Measurements from ENCODE around the gene BUB3. TPM values are rescaled to one million over a fixed set of nuclear protein-coding genes. Genes with fewer than 3 reads are reported as not detected.
A peak's percentile ranks its signal among the peaks of the same experiment; 100 is the strongest.

Gene BUB3
- total and polyA plus RNA-seq, 2 of the 13 experiments (the other 11 are each of a cell fraction or from before 2014, with no cell fraction given), result 174 to 188 TPM

DNA sequence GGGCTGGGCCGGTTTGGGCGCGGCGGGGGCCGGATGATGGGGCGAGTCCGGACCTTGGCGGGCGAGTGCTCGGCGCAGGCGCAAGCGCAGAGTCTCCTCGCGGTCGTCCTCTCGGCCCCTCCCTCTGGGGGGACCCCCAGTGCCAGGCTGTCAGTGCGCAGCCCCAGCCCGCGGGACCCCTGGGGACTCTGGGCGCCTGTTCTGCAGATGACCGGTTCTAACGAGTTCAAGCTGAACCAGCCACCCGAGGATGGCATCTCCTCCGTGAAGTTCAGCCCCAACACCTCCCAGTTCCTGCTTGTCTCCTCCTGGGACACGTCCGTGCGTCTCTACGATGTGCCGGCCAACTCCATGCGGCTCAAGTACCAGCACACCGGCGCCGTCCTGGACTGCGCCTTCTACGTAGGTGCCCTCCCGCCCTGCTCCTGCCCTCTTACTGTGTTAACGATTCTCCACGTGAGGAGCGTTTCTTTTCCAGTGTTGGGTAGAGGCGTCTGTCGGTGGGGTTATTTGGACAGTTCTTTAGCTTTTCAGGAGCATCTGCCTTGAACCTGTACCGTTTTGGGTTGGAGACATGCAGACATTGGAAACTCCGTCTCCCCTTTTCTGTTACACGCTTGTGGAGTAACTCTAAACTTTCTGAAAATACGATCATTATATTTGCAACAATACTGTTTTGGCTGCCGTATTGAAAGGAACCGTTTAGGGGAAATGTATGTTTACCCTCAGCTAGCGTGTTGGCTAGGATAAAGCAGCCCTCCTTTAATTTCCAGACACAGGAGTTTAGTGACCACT is 706 bp downstream of the BUB3 start (continued):
- TF ChIP-seq, protein P1, sequence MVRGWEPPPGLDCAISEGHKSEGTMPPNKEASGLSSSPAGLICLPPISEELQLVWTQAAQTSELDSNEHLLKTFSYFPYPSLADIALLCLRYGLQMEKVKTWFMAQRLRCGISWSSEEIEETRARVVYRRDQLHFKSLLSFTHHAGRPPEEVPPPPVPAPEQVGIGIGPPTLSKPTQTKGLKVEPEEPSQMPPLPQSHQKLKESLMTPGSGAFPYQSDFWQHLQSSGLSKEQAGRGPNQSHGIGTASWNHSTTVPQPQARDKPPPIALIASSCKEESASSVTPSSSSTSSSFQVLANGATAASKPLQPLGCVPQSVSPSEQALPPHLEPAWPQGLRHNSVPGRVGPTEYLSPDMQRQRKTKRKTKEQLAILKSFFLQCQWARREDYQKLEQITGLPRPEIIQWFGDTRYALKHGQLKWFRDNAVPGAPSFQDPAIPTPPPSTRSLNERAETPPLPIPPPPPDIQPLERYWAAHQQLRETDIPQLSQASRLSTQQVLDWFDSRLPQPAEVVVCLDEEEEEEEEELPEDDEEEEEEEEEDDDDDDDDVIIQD (CRISPR knock-in tag; IDR thresholded peaks at IDR 0.05; ENCODE audit: low read depth), result no peak
- TF ChIP-seq NR1H2 (CRISPR knock-in tag; IDR thresholded peaks at IDR 0.05; ENCODE audit: borderline replicate concordance, low read depth), result no peak
- no peak for TF ChIP-seq NBN (conservative IDR thresholded peaks at IDR 0.05)
- no peak; the same call in 1 of the 2 replicates for TF ChIP-seq HDAC2 (CRISPR knock-in tag; IDR thresholded peaks at IDR 0.05)
- TF ChIP-seq ZFYVE20 (CRISPR knock-in tag; IDR thresholded peaks at IDR 0.05; ENCODE audit: borderline replicate concordance, low read depth), result no peak
- TF ChIP-seq, protein P2, sequence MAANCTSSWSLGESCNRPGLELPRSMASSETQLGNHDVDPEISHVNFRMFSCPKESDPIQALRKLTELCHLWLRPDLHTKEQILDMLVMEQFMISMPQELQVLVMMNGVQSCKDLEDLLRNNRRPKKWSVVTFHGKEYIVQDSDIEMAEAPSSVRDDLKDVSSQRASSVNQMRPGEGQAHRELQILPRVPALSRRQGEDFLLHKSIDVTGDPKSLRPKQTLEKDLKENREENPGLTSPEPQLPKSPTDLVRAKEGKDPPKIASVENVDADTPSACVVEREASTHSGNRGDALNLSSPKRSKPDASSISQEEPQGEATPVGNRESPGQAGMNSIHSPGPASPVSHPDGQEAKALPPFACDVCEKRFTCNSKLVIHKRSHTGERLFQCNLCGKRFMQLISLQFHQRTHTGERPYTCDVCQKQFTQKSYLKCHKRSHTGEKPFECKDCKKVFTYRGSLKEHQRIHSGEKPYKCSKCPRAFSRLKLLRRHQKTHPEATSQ (CRISPR knock-in tag; IDR thresholded peaks at IDR 0.05; ENCODE audit: borderline replicate concordance), result 0 out of 2 replicates have a peak, but pooled peaks have one; percentile 18
- no peak for TF ChIP-seq NFE2 (CRISPR knock-in tag; IDR thresholded peaks at IDR 0.05)
- no peak for TF ChIP-seq ETV5 (CRISPR knock-in tag; IDR thresholded peaks at IDR 0.05; ENCODE audit: borderline replicate concordance)
- no peak for TF ChIP-seq ZKSCAN5 (CRISPR knock-in tag; IDR thresholded peaks at IDR 0.05)
- TF ChIP-seq KMT2B (CRISPR knock-in tag; IDR thresholded peaks at IDR 0.05), result no peak
- no peak for TF ChIP-seq KDM1A (CRISPR knock-in tag; IDR thresholded peaks at IDR 0.05)
- TF ChIP-seq ERF (CRISPR knock-in tag; IDR thresholded peaks at IDR 0.05), result no peak
- TF ChIP-seq, protein P3, sequence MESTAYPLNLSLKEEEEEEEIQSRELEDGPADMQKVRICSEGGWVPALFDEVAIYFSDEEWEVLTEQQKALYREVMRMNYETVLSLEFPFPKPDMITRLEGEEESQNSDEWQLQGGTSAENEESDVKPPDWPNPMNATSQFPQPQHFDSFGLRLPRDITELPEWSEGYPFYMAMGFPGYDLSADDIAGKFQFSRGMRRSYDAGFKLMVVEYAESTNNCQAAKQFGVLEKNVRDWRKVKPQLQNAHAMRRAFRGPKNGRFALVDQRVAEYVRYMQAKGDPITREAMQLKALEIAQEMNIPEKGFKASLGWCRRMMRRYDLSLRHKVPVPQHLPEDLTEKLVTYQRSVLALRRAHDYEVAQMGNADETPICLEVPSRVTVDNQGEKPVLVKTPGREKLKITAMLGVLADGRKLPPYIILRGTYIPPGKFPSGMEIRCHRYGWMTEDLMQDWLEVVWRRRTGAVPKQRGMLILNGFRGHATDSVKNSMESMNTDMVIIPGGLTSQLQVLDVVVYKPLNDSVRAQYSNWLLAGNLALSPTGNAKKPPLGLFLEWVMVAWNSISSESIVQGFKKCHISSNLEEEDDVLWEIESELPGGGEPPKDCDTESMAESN (CRISPR knock-in tag; conservative IDR thresholded peaks at IDR 0.05), result 0 out of 2 replicates have a peak, but pooled peaks have one; percentile 6
- peak; percentile 71; the same call in 1 of the 2 replicates for TF ChIP-seq ZNF816 (CRISPR knock-in tag; IDR thresholded peaks at IDR 0.05; ENCODE audit: borderline replicate concordance)
- no peak for TF ChIP-seq RBAK (CRISPR knock-in tag; IDR thresholded peaks at IDR 0.05)
- peak; percentile 63 for TF ChIP-seq AGO2 (optimal IDR thresholded peaks at IDR 0.05; ENCODE audit: low read depth, low read length)
- TF ChIP-seq ZNF543 (CRISPR knock-in tag; IDR thresholded peaks at IDR 0.05), result no peak
- 0 out of 2 replicates have a peak, but pooled peaks have one; percentile 48 for TF ChIP-seq ZNF124 (CRISPR knock-in tag; IDR thresholded peaks at IDR 0.05)
- no peak for TF ChIP-seq ZIK1 (CRISPR knock-in tag; IDR thresholded peaks at IDR 0.05; ENCODE audit: borderline replicate concordance, low read depth)
- TF ChIP-seq, protein P4, sequence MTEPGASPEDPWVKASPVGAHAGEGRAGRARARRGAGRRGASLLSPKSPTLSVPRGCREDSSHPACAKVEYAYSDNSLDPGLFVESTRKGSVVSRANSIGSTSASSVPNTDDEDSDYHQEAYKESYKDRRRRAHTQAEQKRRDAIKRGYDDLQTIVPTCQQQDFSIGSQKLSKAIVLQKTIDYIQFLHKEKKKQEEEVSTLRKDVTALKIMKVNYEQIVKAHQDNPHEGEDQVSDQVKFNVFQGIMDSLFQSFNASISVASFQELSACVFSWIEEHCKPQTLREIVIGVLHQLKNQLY (CRISPR knock-in tag; IDR thresholded peaks at IDR 0.05), result no peak
- TF ChIP-seq, protein P5, sequence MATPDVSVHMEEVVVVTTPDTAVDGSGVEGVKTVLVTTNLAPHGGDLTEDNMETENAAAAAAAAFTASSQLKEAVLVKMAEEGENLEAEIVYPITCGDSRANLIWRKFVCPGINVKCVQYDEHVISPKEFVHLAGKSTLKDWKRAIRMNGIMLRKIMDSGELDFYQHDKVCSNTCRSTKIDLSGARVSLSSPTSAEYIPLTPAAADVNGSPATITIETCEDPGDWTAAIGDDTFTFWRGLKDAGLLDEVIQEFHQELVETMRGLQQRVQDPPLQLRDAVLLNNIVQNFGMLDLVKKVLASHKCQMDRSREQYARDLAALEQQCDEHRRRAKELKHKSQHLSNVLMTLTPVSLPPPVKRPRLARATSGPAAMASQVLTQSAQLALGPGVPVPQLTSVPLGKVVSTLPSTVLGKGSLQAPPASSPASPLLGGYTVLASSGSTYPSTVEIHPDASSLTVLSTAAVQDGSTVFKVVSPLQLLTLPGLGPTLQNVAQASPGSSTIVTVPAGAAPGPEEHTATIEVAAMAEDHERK (CRISPR knock-in tag; IDR thresholded peaks at IDR 0.05; ENCODE audit: low read depth), result no peak
- TF ChIP-seq TBL1XR1 (IDR thresholded peaks at IDR 0.05; ENCODE audit: borderline replicate concordance, low read length, partially characterized antibody), result no peak

Data from HepG2 (cell line).